GM21381 (cell line): ENCODE results near the gene TIMM9.
A peak's percentile ranks its signal among the peaks of the same experiment; 100 is the strongest.
"Not testable (repeated sequence)": the region's sequence is repeated elsewhere in the genome, so short reads cannot be mapped to it uniquely, and the experiment has no call there.

ENCODE experiments used
- ATAC-seq: cut with Tn5 transposase; IDR thresholded peaks from one replicate; pipeline ENCODE4 v1.9.1; 2021; ENCODE audit warnings: mild to moderate bottlenecking, moderate library complexity; ENCODE audit not compliant: unreplicated experiment

TIMM9 gene, protein sequence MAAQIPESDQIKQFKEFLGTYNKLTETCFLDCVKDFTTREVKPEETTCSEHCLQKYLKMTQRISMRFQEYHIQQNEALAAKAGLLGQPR

DNA sequence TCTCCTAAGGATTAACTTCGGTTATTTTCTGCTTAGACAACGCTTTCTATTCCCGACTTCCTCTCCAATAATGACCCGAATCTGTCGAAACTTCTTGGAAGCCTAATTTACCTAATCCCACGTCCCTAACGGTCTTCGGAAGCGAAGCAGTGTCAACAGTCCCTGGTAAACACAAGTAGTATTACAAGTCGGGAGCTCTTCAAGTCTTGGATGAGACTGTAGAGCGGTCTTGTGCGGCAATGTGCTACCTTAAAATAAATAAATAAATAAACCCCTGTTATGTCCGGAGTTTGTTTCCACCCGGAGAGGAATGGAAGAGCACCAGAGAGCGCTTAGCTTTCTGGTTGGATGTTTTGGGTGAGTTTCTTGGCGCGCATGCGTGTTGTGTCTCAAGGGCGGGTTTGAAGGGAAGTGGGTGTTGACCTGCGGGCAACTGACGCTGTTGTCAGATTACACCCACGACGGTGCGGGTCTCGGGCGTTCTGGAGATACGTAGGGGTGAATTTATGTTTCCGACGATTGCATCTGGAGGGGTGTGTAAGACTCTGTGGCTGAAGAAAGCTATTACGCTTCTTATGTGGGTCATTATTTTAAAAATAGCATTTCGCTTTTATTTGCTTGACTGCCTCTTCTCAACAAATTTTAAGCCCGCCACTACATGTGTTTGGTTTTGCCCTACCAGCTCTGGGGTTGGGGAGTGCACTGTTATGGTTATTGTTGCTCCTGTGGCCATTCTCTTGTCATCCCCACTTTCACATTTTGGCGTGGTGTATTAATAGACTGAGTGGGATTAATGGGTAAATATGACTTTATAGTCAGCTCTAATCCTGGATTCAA is at the start of gene TIMM9, which contains the start of gene KIAA0586:
Gene TIMM9 (minus strand): TSS at position 251 of the 837 bp plus-strand sequence. CDS start 15,586 bp downstream, outside the sequence.
Gene KIAA0586 (plus strand): TSS at position 439 of the 837 bp plus-strand sequence. CDS start 546 bp downstream, outside the sequence.
- ATAC-seq, result peak; percentile 89

DNA sequence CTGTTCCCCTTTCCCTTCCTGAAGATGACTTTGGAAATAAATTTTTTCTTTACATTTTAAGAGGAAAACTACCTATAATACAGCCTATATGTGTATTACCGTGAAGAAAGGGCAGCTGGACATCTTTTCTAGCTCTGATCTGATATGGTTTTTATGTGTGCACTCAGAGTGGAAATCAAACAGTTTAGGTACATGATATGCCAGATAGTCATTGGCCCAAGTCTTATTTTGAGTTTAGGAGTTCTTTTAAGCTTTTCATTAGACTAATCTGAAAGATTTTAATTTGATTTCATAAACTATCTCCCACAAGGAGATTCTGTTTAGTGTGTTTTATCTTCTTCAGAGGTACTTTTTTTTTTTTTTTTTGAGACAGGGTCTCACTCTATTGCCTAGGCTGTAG is 49.0 kb upstream of the TIMM9 start:
- no peak for ATAC-seq

DNA sequence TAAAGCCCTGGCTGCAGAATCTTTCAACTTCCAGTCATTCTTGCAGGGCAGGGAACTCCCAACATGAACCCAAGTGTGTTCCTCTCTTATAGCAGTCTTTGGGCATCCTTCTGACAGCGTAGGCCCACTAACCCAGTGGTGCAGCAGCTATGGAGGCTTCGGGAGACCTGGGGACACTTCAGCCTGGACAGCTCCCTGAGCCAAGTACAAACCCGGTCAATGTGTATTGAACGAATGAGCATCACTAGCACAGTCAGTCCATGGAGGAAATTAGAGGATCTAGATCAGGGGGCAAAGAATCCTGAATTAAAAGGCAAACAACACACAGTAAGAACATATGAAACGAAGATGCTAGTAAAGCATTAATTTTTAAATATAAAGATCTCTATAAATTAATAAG is 42.0 kb upstream of the TIMM9 start:
- no peak for ATAC-seq

DNA sequence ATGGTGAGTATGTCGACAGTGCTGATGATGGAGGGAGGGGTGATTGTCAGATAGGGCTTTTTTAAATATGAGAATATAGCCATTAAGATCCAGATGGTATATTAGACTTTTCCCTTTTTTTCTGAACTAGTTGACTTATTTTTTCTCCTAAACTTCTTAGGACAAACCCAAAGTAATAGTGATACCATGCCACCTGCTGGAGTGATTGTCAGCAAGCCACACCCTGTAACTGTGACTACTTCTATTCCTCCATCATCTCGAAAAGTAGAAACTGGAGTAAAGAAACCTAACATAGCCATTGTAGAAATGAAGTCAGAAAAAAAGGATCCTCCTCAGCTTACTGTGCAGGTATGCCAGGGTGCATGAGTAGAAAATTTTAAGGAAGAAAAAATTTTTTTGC is 40.2 kb upstream of the TIMM9 start:
- no peak for ATAC-seq

DNA sequence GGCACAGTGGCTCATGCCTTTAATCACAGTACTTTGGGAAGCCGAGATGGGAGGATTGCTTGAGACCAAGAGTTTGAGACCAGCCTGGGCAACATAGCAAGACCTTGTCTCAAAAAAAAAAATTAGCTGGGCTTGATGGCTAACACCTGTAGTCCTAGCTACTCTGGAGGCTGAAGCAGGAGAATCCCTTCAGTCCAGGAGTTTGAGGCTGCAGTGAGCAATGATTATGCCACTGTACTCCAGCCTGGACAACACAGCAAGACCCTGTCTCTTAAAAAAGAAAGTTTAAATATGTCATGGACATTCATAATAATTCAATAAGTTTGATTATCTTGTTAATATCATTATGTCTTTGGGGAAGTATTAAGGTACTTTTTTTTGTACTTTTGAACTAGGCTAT is 39.1 kb upstream of the TIMM9 start:
- no peak for ATAC-seq

DNA sequence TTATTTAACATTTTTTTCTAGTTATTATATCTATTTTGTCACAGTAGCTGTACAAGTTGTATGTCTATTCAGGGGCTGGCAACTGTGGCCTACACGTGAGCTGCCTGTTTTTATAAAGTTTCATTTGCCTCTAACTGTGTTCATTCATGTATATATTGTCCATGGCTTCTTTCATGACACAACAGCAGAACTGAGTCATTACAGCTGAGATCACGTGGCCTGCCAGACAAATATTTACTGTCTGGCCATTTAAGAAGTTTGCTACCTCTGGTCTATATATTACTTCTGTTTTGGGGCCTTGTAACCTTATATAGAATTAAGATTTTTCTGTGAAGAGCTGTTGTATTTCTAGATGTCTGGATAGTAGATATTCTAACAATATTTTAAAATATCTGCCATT is 38.1 kb upstream of the TIMM9 start:
- no peak for ATAC-seq

DNA sequence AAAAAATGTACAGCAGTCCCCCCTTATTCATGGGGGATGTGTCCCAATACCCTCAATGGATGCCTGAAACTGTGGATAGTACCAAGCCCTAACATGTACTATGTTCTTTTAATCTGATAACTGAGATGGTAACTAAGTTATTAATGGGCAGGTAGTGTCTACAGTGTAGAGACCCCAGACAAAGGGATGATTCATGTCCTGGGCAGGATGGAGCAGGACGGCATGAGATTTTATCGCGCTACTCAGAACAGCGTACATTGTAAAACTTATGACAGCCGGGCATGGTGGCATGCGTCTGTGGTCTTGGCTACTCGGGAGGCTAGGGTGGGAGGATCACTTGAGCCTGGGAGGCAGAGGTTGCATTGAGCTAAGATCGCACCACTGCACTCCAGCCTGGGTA is 37.3 kb upstream of the TIMM9 start:
- no peak for ATAC-seq

DNA sequence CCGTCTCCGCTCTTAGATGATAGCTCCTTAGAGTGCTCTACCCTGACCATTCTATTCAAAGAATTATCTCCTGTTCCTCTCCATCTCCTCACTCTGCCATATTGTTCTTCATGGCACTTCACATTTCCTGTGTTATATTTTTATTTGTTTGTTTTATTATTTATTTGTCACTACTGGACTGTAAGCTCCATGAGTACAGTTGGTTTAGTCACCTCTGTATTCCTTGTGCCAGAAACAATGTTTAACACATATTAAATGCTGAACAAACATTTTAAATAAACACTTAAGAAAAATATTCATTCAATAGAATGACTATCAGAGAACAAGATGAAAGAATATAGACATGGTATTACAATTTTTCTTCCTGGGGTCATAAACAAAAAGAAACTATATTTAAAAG is 35.8 kb upstream of the TIMM9 start:
- no peak for ATAC-seq

DNA sequence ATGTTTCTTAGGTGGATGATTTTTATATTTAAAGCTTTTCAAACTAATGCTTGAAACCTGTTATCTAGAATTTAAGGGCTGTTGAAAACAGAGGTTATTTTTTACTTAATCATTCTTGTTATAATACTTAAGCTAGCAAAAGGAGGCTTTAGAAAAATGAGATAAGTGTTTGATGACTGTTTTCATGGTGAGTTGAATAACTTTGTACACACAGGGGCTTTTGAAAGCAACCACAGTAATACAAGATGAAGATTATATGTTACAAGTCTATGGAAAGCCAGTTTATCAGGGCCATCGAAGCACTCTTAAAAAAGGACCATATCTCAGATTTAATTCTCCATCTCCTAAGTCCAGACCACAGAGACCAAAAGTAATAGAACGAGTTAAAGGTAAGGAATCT is 33.4 kb upstream of the TIMM9 start:
- no peak for ATAC-seq

DNA sequence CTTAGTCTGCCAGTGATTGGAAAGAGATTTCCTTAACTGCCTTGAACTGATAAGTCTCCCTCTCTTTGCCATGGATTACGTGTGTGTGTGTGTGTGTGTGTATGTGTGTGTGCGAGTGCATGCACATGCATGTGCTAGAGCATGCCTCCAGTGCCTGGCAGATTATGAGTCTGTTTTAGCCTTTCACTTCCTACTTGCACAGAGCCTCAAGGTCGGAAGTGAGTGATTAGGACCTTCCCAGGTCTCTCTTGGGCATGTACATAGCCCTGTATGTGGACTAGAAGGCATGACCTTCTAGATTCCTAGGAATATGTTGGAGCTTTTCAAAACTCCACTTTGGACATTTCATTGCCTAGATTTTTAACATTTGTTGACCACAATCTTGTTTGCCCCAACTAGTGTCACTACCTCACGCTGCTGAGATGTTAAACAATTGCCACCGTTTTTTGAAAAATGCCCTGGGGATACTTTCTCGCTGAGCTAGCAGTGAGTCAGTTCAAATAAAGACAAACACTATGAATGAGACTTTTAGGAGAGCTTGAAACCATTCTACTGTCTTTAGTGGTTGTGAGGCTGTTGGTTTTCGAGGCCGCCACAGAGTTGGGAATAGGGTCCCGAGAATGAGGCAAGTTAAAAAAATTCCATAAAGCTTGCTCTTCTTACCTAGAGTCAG is 28.4 kb upstream of the TIMM9 start:
- no peak for ATAC-seq

DNA sequence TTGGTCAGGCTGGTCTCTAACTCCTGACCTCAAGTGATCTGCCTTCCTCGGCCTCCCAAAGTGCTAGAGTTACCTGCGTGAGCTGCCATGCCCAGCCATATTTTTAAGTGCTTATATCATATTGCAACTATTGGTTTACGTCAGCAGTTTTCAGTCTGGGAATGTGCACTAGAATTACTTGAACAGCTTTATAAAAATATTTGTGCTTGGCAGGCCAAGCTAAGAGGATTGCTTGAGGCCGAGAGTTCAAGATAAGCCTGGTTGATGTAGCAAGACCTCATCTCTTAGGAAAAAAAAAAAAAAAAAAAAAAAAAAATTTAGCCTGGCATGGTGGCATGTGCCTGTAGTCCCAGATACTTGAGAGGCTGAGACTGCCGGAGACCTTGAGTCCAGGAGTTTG is 17.3 kb upstream of the TIMM9 start:
- no peak for ATAC-seq

DNA sequence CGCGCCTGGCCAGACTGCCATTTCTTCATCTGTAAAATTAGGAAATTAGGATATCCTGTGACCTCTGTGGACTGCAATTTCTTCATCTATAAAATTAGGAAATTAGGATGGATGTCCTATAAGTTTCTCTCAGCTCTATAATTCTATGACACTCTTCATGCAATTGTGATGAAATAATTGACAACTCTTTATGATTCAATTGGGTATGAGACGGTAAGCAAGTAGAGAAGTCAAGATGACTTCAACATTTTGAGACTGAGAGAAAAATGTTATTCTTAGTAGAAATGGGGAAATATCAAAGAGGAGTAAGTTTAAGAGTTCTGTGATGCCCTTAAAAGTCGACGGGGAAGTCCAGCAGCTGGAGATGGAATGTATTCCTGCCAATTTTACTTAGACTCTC is 12.1 kb upstream of the TIMM9 start:
- no peak for ATAC-seq

DNA sequence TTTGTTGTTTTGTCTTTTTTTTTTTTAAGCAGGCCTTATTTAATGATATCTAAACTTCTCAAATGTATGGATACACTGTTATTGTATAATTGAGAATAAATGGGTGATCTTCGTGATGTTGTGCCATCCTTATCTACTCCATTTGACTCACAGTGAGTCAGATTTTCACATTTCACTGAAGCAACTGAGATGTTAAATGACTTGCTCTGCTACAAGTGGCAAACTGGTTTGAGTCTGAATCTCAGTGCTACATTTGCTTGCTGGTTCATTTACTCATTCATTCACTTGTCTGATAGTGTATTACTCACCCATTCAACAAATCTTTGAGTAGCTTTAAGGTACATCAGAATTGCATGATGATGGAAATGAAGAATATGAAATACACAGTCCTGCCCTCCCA is 2.8 kb upstream of the TIMM9 start:
- no peak for ATAC-seq

DNA sequence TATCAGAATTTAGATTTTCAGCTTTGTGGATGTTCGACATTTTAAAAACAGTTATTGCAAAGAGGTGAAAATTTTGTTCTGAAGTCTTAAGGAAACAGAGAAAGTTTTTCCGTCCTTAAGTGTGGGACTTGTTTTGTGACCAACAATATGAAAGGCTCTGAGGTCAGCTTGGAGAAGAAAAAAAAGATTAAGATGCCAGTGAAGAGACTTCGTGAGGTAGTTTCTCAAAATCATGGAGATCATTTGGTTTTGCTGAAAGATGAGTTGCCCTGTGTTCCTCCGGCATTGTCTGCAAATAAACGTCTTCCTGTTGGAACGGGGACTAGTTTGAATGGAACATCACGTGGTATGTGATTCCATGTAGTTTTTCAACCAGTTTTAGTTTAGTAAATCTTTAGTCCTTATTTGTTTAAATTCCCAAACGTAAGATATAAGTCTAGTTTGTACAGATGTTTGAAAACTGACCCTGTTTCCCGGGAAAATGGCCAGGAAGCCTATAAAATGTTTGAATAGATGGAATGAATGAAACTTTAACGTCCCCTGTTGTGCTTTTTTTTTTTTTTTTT is 870 bp upstream of the TIMM9 start:
- ATAC-seq, result no peak

DNA sequence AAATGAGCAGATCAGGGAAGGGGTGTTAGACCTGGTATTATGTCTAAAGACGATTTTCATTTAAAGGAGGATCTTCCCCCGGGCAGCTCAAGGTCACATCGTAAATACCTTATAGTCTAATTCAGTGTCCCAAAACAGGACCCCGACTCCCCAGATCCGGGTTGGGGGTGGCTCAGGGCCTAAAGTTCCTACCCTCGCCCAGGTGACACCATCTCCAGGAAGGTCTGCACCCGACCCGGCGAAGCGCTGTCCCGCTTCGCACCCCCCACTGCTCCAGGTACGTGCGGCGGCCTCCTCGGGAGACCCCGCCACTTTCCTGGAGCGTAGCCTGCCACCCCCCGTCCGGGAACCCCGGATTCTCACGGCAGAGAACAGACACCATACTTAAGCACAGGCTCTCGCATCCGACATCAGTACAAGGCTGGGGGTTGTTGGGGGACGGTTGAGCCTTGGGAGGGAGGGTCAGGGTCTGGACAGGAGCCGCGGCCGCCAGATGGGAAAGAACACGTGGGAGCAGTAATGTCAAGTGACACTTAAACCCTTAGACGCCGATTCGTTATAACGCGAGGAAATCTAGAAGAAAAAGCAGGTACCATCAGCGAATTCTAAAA is 556 bp downstream of the TIMM9 start:
- peak; percentile 40 for ATAC-seq

DNA sequence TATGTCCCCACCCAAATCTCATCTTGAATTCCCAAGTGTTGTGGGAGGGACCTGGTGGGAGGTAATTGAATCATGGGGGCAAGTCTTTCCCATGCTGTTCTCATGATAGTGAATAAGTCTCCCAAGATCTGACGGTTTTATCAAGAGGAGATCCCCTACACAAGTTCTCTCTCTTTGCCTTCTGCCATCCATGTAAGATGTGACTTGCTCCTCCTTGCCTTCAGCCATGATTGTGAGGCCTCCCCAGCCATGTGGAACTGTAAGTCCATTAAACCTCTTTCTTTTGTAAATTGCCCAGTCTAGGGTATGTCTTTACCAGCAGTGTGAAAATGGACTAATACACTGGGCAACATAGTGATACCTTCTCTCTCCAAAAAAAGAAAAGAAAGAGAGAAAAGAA is 10.4 kb downstream of the TIMM9 start:
- not testable (repeated sequence) for ATAC-seq

DNA sequence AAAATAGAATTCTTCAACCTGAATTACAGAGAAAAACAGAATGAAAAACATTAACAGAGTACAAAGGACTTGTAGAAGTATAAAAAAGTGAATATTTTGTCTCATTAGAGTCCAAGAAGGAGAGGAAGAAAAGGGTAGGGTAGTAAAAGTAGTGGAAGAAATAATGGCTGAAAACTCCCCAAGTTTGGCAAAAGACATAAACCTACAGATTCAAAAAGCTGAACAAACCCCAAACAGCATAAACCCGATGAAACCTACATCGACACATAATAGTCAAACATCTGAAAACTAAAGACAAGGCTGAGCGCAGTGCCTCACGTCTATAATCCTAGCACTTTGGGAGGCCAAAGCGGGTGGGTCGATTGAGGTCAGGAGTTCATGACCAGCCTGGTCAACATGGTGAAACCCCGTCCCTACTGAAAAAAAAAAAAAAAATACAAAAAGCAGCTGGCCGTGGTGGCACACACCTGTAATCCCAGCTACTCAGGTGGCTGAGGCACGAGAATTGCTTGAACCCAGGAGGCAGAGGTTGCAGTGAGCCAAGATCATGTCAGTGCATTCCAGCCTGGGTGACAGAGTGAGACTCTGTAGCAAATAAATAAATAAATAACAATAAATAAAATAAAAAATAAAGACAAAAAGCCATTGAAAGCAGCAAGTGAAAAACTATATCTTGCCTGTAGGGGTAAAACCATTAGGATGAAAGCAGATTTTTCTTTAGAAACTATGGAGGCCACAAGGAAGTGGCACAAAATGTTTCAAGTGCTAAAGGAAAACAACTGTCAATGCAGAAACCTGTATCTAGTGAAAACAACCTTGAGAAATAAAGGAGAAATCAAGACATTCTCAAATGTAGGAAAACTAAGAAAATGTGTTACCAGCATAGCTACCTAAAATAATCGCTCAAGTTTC is 11.4 kb downstream of the TIMM9 start:
- ATAC-seq, result no peak

DNA sequence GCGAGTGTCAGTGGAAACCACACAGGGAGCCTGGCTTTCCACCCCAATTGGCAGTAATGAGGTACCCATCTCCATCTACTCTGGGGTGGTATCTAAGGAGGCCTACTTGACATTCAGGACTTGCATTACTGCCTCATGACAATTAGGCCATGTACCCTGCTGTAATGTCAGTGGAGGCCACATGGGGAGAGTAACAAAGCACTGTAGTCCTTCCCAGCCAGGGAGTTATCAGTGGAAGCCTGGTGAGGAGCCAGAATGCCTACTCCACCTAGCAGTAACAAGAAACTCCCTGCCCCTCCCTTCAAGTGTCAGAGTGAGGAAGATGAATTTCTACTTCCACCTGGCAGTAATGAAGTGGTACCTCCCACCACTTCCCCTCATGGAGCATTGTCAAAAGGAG is 12.5 kb downstream of the TIMM9 start:
- no peak for ATAC-seq

DNA sequence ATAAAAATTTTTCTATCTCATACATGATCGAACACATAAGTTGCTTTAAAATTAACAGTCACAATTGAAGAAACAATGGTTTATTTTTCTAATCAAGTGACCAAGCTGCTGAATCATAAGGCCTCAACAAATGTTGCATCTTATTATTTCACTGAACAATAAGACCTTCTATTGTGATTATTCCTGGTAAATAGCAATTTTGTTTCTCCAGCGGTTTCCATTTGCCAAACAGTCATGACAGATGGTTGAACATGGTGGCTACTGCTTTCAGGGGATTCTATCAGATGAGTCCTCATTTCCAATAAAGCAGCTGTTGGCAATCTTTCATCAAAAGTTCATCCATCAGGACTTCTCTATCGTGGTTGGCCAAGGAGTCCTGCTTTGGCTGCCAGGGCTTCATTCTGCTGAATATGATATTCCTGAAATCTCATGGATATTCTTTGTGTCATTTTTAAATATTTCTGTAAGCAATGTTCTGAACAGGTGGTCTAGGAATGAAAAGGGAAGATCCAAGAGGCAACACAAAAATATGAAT is 18.6 kb downstream of the TIMM9 start:
- no peak for ATAC-seq

DNA sequence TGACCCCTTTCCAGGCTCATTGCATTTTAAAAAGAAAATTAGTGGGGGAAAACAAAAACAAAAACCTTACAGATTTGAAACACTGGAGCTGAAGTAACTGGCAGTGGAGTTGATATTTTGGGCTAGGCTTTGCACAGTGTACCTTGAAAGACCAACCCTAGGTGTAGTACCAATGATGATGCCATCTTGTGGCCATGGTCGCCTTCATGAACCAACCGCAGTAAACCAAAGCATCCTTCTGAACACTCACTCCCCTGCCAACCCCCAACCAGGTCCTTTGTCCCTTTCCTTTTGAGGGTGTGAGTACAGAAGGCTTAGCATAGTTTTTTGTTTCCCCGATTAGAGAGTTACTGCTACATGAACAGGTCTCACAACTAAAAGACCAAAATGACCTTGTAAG is 25.7 kb downstream of the TIMM9 start:
- ATAC-seq, result no peak
